GM12873 (cell line): Measurements from ENCODE around the gene LRRTM4.

Experiments
- CTCF ChIP-seq: IDR thresholded peaks from 2 replicates; pipeline ENCODE4 v1.5.1; 2012; ENCODE audit warnings: low read depth, mild to moderate bottlenecking, moderate library complexity, low read length, control low read depth; ENCODE audit not compliant: insufficient read depth; ENCODE audit errors: missing control alignments

Gene LRRTM4

GRCh38 chr2:77434880-77435279 is 87.3 kb downstream of the LRRTM4 start:
- no peak for TF ChIP-seq CTCF

- TF ChIP-seq CTCF, result no peak
Observed at GRCh38 chr2:77428946-77429345, 93.2 kb downstream of the LRRTM4 start.

GRCh38 chr2:77421971-77422370 is 100.2 kb downstream of the LRRTM4 start:
- no peak for TF ChIP-seq CTCF

GRCh38 chr2:77418537-77418936 is 103.6 kb downstream of the LRRTM4 start:
- TF ChIP-seq CTCF, result no peak

- TF ChIP-seq CTCF, result no peak
Observed at GRCh38 chr2:77404189-77404588, 118.0 kb downstream of the LRRTM4 start.

- no peak for TF ChIP-seq CTCF
Observed at GRCh38 chr2:77398970-77399600, 123.1 kb downstream of the LRRTM4 start.

- no peak for TF ChIP-seq CTCF
Observed at GRCh38 chr2:77397763-77398162, 124.4 kb downstream of the LRRTM4 start.
